Measurements from ENCODE around the gene CXCR6.

Gene CXCR6

DNA sequence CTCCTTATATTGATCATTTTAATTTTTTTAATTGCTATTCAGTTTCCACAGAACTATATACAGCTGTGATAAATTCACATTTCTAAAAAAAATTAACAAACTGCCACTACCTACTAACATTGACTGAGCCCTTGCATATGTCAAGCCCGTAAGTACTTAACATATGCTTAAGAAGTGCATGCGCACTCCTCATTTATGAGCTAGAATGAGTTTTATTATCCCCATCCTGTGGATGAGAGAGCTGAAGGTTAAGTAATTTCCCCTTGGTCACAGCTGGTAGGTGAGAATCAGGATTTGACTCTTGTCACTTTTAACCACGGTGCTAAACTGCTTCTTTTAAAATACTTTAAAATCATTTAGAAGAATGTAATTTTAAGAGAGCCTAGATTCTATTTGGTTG lies 25.9 kb downstream of the CXCR6 start:
- no peak for DNase-seq (ENCODE audit: low read depth)

DNA sequence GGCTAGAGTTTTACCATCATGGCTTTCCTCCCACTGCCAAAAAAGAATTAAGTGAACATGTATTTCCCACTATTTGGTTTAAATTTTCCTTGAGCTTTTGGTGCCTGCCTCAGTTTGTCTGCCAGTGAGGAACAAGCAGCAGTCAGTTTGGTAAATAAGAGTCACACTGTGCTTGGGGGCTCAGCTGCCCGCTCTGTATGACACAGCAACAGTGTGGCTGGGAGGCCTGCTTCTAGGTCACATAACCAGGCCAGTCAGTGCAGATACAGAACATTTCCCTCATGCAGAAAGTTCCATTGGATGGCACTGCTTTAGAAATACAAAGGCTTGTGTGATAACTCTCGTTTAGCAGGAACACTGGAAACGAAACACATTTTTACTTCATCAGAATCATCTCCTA lies 26.7 kb downstream of the CXCR6 start:
- no peak for DNase-seq (ENCODE audit: low read depth)

DNA sequence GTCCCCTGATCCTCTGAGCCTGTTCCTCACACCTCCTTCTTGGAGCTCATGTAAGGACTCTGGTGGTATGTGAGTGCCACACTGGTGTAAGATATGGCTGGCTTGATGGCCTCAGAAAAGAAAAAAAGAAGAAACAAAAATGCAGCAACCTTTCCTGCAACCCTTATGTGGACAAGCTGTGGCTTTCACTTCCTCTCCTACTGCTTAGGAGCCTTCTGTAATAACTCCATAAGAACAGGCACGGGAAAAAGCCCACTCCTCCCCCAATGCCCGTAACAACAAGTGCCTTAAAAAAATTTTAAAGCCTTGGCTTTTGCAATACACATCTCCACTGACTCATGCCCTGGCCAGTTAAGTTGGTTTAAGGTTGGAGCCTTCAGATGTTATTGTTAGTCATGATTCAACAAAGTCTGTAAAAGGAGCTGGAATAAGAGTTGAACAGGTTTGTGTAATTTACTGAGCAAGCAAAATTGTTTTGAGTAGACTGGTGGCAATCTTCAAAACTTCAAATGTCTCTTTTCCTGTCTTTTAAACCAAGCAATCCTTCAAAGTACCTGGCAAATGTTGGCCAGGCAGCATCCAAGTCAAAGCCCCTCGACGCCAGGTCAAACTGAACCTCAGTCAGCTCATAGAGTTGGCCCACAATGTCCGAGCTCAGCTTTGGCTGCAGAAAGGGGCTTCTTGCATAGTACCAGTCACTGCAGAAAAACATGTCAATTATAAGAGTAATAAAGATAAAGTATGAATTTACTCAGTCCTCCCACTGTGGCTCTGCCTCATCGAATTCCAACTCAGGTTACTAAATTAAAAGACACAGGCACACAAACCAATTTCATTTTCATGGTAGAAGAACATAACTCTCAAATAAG lies 29.5 kb downstream of the CXCR6 start:
- no peak for DNase-seq (ENCODE audit: low read depth)

DNA sequence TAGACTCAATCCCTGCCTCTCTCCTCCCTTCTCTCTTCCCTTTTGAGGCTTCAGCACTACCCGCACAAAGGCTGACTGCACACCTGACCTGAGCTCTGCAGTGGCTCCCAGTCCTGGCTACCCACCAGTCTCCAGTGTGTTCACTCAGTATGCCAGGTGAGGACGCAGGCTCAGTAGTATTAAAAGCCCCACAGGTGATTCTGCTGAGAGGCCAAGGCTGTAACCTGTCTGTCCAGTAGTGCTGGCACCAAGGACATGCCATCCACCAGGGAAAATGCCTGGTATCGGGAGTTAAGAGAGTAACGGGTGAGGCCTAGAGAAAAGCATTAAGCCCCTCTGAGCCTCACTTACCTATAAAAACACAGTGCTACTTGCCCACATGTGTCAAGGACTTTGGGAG lies 31.4 kb downstream of the CXCR6 start:
- DNase-seq (ENCODE audit: low read depth), result no peak

DNA sequence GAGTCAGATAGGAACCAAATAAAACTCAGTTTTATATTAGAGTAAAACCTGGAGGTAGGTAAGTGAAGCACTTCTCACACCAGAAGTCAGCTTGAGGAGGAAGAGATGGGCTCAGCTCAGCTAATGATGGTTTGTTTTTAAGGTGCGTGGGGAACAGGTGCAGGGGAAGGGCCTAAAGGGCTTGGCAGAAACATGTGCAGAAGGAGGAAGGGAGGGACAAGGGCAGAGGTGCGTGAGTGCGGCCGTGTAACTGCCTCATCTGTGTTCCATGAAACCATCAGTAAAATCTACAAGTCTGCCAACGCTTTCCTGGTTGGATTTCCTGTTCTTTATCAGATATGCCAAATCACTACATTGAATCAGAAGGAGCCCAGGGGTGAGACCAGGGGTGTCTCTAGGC lies 32.4 kb downstream of the CXCR6 start:
- no peak for DNase-seq (ENCODE audit: low read depth)

DNA sequence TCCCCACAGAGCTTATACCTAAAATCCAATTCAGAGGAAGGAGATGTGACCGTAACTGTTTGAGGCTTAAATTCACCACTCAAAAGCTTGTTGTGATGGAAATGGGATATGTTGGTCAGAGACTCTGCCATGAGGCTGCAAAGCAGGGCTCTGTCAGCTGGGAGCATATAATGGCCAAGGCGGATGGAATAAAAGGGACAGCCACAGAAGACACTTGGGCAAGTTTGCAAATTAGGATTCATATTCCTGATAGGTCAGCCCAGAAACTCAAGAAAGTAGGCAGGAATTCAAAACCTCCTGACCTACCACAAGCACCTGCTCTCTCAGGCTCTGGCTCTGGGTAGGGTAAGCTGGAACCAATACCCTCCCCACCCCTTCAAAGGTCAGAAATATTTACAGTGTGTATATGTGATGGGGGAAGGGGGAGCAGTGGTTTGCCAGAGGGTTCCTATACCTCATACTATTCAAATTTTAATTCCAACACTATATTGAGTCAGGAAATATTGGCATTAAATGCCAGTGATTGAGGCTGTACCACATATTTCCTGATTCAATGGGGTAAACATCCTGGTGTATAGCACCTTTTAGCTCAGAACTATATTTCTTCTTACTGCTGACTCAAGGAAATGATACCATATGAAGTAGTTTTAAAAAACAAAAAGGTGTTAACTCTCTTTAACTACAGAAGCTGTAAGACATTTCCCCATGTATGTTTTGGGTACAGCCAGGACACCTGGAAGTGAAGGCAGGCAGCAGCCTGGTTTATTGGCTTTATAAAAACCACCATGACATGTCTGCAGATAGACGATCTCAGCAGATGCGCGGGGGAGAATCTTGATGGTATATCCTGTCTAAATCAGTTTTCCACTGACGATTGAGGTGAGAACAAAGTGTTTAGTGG lies 33.2 kb downstream of the CXCR6 start:
- DNase-seq (ENCODE audit: low read depth), result peak; percentile 33

DNA sequence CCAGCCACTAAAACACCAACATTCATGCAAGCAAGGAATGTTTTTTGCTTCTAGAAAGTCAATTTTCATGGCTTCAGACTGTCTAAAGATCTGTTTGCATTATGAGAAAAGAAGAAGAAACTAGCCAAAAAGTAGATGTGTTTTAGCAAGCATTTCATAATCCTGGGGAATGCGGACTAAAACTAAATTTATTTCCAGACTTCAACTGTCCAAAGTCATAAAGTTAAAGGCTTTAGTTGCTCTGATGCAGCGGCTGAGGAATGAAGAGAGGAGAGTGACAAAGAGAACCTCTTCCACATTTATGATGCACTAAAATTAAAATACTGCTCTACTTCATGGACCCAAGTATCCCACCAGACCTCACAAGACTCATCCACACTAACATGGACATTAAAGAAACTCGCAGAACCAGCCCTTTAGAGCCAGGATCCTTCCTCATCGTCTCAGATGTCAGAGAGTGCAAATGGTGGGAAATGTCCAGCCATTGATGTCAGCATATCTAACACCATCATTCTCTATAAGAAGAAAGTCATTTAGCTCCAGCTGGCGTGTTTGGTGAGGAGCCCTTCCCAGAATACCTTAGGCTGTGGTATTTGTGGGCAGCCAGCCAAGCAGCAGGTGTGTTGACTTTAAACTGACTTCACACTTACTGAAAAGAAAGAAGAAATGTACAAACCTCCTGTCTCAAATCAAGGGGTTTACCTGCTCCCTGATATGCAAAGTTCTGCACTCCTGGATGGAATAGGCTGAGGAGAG lies 34.9 kb downstream of the CXCR6 start:
- peak; percentile 23 for DNase-seq (ENCODE audit: low read depth)

DNA sequence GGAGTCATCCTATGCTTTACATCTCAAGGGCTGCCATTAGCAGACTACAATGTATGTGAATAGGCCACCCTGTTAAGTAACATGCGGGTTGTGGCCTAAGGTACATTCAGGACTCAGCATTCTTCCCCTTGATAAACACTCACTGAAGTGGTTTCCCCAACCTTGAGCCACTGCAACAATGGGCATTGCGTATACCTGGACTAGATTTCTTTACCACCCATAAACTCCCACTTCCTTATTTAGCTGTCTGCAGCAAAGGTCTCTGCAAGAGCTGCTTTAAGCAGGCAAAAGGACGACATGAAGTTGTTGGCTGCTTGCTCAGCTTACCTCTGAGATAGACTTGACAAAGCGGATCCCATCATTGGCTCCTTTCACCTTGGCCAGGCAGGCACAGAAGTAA lies 36.1 kb downstream of the CXCR6 start:
- DNase-seq (ENCODE audit: low read depth), result no peak

DNA sequence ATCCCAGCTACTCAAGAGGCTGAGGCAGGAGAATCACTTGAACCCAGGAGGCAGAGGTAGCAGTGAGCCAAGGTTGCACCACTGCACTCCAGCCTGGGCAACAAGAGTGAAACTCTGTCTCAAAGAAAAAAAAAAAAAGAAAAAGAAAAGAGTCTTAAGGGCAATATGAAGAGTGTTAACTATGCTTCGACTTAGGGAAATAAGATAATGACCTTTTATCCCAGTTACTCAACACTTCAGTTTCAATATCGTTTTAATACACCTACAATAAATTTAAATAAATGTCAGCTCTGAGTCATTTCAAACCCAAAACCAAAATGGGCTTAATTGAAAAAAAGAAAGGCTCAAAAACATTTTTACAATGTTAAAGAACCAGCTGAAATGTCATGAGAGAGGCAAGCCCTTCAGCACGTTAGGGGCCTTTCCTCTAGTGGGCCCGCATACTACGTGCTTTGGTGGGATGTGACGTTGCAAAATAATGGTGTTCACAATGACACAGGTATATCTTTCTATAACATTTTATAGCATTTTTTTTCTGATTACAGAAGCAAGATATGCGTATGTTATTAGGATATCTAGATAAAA lies 37.1 kb downstream of the CXCR6 start:
- DNase-seq (ENCODE audit: low read depth), result peak; percentile 30

DNA sequence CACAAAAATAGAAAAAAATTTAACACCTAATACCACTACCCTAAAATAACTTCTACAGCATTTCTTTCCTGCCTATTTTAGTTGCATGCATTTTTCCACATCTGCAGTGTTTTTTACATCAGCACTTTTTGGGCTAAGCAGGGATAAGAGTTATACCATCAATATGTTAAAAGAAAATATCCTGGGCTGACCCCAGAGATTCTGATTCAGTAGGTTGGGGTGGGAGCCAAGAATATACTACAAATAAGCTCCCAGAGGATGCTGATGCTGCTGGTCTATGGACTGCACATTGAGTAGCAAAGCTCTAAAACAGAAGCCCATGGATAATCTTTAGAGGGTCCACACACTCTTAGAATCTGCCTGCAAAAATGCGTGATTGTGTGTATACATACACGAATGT lies 37.6 kb downstream of the CXCR6 start:
- no peak for DNase-seq (ENCODE audit: low read depth)

DNA sequence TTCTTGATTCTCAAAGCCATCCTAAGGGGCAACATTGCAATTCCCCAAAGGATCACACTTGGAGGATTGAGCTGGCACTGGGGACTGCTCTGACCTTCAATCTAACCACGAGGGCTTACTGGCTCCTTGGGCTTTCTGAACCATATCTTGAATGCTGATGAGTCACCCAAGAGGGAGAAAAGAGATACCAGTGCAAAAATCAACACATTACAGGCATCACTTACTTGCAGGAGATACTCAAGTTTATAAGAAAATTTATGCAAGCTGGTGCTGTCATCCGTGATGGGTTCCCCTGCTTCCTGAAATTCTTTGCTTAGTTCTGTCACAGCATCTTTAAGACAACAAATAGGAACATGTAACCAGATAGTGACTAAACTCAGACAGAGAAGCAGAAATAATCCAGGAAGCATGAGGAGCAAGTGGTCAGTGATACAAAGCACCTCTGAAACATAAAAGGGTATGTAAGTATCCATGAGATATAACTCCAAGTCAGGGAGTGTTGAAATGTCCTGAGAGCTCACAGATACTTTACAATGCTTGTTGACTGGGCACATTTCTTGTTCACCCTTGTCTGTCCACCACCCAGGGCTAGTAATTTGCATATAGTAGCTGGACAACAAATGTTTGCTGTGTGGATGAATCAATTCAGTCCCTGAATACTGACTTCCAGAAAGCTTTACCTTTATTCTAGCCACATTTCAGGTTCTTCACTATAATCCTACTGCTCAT lies 38.2 kb downstream of the CXCR6 start:
- no peak for DNase-seq (ENCODE audit: low read depth)

DNA sequence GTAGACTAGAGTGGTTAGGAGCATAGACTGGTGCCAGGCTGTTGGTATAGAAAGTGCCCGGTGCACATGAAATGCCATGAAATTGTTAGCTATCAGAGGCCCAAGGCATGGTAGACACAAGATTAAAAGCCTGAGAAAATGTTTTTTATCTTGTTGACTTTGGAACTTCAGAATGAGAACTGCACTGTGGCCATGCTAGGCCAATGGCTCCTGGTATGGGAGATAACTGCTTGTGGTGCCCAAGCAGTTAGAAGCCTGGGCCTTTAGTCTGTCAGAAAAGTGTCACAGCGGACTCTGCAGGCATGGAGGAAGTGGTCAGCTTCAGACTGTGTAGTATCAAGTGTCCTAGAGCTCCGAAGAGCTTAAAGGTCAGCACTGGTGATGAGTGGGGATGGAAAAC lies 40.5 kb downstream of the CXCR6 start:
- DNase-seq (ENCODE audit: low read depth), result no peak

DNA sequence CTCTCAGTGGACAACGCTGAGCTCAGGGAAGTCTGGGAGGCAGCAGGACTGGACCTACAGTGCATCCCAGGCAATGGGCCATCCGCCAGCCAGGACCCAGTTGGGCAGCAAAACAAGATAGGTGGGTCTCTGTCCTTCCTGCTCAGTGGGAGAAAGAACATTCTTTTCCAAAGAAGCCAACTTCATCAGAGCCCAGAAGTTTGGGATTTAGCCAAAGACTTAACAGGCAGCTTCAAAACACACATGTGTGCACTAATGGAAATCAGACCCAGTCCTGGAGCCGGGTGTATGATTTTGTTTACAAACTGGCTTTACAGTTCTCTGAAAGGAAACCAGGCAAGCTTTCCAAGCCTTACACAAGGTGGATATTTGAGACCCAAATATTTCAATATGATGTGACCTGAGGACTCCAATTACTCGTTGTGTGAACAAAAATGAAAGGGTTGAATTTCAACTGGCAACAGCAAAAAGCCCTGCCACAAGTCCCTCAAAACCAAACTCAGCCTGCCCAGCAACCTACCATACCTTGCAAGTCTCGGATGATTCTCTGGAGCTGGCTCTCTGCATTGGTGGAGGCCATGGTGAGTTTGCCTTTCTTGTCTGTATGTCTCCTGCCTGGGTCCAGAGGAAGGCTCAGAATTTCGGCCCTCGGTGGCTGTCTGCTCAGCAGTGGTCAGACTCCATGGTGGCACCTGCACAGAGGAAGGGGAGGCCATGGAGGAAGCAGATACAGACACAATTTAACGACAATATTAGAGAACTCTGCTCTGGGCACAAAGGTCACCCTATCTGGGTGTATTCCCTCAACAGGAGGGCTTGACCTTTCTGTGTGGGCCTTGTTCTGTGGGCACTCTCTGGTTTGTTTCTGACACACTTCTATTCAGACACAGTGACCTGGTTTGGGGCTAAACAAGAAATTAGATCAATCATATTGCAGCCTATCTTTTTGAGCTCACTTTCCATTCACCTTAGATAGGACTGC lies 41.4 kb downstream of the CXCR6 start:
- DNase-seq (ENCODE audit: low read depth), result no peak

DNA sequence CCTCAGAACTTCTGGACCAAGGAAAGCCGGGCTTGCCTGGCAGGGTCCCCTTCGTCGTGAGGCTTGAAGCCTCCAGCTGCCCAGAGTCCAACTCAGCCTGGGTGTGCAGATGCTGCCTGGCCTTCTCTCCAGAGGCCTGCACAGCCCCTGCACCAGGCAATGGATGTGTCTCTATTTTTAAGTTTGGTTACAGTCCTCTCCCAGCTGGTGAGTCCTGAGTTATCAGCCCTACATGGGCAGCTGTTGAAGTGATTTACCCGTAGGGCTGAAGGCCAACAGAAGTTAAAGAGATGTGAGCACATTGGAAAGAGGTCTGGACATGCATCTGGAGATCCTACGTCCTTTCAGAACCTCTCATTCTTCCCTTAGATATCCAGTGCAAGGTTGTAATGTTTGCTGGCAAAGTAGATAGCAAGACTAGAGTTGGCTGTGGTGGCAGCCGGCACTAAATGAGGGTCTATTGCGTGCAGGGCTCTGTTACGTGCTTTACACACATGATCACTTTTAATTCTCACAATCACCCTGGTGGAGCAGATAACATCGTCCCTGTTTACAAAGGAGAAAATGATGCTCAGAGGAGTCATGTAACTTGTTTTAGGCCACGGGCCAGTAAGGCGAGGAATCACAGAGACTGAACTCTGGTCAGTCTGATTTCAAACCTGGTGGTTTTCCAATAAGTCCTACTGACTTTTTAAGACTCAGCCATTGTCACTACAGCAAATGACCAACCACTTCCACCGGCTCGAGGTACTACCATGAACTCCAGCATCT lies 42.5 kb downstream of the CXCR6 start:
- DNase-seq (ENCODE audit: low read depth), result no peak

DNA sequence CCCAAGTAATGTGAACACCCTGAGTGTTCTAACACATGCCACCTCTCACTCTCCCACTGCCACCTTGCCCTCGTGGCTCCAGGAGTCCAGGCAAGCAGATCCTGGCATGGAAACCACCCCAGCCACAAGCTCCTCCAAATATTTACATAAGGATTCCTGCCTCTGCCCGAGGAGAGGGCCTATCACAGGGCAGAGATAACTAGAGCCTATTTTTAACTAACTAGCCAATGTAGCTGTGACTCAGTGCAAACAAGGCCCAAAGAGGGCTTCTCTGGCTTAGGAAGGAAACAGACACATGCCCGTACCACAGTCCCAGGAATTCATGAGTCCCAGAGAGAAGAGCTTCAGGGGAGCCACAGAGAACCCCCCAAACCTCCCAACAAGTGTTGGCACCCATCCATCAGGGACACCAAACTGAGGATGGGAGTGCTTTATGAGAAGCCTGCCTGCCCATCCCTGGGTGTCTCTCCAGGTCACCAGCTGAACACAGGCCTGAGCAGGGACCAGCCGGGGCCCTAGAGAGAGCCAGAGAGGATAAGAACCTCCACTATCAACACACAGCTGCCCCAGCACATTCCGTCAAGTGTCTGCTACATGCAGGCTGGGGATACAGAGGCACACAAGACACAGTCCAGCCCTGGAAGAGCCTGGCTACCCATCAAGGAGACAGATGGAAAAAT lies 43.2 kb downstream of the CXCR6 start:
- DNase-seq (ENCODE audit: low read depth), result no peak

DNA sequence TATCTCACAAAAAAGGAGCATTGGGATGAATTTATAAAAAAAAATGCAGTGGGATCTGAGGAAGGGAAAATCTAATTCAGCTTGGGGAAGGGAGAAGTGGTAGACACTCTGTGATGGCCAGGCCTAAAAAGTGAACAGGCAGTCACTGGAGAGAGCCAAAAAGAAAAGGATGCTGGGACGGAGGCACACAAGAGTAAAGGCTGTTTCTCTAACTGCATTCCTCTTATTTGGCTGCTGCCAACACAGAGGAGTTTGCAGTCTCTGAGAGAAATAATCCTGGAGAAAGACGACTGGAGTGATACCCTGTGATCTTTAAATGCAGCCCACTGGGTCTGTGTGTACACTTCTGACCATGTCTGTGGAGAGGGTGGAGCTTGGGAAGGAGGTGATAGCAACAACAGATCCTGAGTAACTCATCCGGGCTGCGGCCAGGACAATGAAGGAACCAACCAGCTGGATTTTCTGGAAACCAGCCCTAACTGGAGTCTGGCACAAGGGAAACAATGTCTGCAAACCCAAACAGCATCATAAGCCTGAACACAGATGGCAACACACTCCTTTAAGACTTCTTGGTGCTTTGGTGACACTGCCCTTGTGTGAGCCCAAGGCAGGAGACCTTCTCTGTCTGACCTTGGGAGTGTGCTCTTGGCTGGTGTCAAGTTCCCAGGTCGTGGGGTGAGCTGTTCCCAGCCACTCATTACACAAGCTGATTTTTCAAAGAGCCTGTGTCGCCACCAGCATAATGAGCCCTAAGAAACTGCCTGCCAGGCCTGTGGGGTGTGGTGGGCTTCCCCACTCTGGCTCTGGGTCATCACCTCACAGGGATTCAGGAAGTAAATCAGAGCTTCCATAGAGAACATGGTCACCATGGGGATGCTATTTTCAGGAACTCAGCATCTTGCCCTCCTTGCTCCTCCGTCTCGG lies 44.4 kb downstream of the CXCR6 start:
- DNase-seq (ENCODE audit: low read depth), result no peak

DNA sequence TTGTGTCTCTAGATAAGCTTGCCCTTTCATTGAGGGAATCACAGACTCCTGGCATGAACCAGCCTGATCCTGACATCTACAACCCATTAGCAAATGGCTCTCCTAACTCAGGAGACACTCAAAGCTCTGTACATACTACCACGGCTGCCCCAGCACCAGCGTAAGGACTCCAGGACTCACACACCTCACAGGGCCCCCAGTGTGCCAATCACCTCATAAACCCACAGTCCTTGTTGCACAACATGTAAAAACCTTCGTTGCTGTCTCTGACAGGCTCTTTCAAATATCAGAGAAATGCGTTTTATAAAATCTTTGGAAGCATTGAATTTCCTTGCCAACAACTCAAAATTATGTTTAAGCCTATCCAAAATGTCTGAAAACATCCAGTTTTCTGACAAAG lies 45.1 kb downstream of the CXCR6 start:
- DNase-seq (ENCODE audit: low read depth), result no peak

DNA sequence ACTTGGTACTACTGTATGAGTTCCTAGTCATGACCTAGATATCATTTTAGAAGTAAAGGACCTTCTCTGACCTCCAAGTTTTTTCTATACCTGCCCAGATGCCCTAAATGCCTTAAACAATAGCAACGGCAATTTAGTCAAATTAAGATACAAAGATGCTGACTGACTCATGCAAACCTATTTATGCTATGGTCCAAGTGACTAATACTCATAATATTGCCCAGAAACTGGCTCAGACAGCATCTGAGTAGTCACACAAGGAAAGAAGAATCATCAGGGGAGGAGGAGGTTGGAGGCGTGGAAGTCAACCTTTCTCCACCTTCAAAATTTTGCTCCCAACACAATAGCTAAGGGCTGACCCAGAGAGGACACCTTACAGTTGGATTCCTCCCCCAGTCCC lies 45.5 kb downstream of the CXCR6 start:
- DNase-seq (ENCODE audit: low read depth), result no peak

Measured in T-helper 22 cell (primary cell).